HepG2 (cell line): ENCODE measurements around the gene TIA1. TPM values are rescaled to one million over a fixed set of nuclear protein-coding genes. Genes with fewer than 3 reads are reported as not detected.

Experiments used
- ATM ChIP-seq: fragments of 450-650 bp; IDR thresholded peaks from 2 replicates; pipeline ENCODE4 v1.7.1; 2017; ENCODE audit warnings: mild to moderate bottlenecking, borderline replicate concordance
- CC2D1A ChIP-seq: sonication (generic); formaldehyde crosslinking; IDR thresholded peaks from 2 replicates; pipeline ENCODE4 v1.8.1; 2023; ENCODE audit warnings: mild to moderate bottlenecking, missing genetic modification reagents
- HDAC2 ChIP-seq: sonication (generic); formaldehyde crosslinking; IDR thresholded peaks from 2 replicates; pipeline ENCODE4 v1.4.0; 2020; ENCODE audit warnings: missing genetic modification reagents
- HNF4G ChIP-seq, 2 experiments: sonication (generic) in 1 of 2; formaldehyde crosslinking in 1 of 2; IDR thresholded peaks; 2 replicates each; pipeline versions ENCODE4 v1.4.0 to v1.6.1; 2011 to 2020; ENCODE audit warnings: borderline replicate concordance in 2 of 2, low read depth in 2 of 2, mild to moderate bottlenecking in 2 of 2, low read length in 1 of 2, missing genetic modification reagents in 1 of 2, moderate library complexity in 1 of 2
- IRX3 ChIP-seq: sonication (generic); formaldehyde crosslinking; IDR thresholded peaks from 2 replicates; pipeline ENCODE4 v1.8.1; 2023; ENCODE audit warnings: mild to moderate bottlenecking, low read depth, missing genetic modification reagents, borderline replicate concordance
- NCOR1 ChIP-seq: fragments of 200-600 bp; sonication (generic); IDR thresholded peaks from 2 replicates; pipeline ENCODE4 v1.7.0; 2017; ENCODE audit warnings: antibody characterized with exemption, low read length, borderline replicate concordance
- SCMH1 ChIP-seq: sonication (generic); formaldehyde crosslinking; IDR thresholded peaks from 2 replicates; pipeline ENCODE4 v1.9.0; 2021; ENCODE audit warnings: missing genetic modification reagents, mild to moderate bottlenecking, borderline replicate concordance
- SNRNP70 ChIP-seq: fragments of 200-400 bp; formaldehyde crosslinking; IDR thresholded peaks from 2 replicates; pipeline ENCODE4 v1.6.1; 2017; ENCODE audit warnings: mild to moderate bottlenecking, low read depth, low read length, moderate library complexity
- SPEN ChIP-seq: sonication (generic); formaldehyde crosslinking; IDR thresholded peaks from 2 replicates; pipeline ENCODE4 v1.5.1; 2020; ENCODE audit warnings: low read depth, mild to moderate bottlenecking, missing genetic modification reagents
- SRF ChIP-seq: IDR thresholded peaks from 2 replicates; pipeline ENCODE4 v1.6.1; 2011; ENCODE audit warnings: mild to moderate bottlenecking, low read depth, low read length, moderate library complexity
- ZNF260 ChIP-seq: sonication (generic); formaldehyde crosslinking; IDR thresholded peaks from 2 replicates; pipeline ENCODE4 v1.4.0; 2020; ENCODE audit warnings: missing genetic modification reagents, low read depth, mild to moderate bottlenecking, borderline replicate concordance
- ZNF430 ChIP-seq: sonication (generic); formaldehyde crosslinking; IDR thresholded peaks from 2 replicates; pipeline ENCODE4 v1.9.0; 2021; ENCODE audit warnings: mild to moderate bottlenecking, missing genetic modification reagents
- polyA plus RNA-seq, 8 experiments: library from polyadenylated mRNA; depleted of rRNA in 3 of 8; stranded (reverse) in 7 of 8; unstranded in 1 of 8; fragments of >200 nt; fragmentation: Illumina TruSeq in 4 of 8; extraction: Trizol in 4 of 8; gene quantifications; 2 replicates each; pipeline versions ENCODE4 v1.2.1 to v1.2.3, GENCODE V29; 2011 to 2016; ENCODE audit warnings: low read depth in 4 of 8, missing spikeins in 1 of 8, mixed read lengths in 1 of 8; ENCODE audit not compliant: insufficient read depth in 1 of 8
- total RNA-seq, 5 experiments: library from RNA; depleted of rRNA; stranded (reverse); fragments of >200 nt; fragmentation: Illumina TruSeq; extraction: Trizol; gene quantifications; 2 replicates each; pipeline ENCODE4 v1.2.3, GENCODE V29; 2016; ENCODE audit warnings: low read depth in 1 of 5
- TF ChIP-seq, protein P1 (sequence below): sonication (generic); formaldehyde crosslinking; IDR thresholded peaks from 2 replicates; pipeline ENCODE4 v1.9.0; 2021; ENCODE audit warnings: missing genetic modification reagents, borderline replicate concordance
- TF ChIP-seq, protein P2 (sequence below): sonication (generic); formaldehyde crosslinking; IDR thresholded peaks from 2 replicates; pipeline ENCODE4 v1.5.0; 2020; ENCODE audit warnings: mild to moderate bottlenecking, missing genetic modification reagents, borderline replicate concordance
- TF ChIP-seq, protein P3 (sequence below): sonication (generic); formaldehyde crosslinking; IDR thresholded peaks from 2 replicates; pipeline ENCODE4 v1.4.0; 2020; ENCODE audit warnings: mild to moderate bottlenecking, missing genetic modification reagents, borderline replicate concordance

The TIA1 gene
- total and polyA plus RNA-seq, 2 of the 13 experiments (the other 11 are each of a cell fraction or from before 2014, with no cell fraction given), result 209 to 319 TPM

DNA sequence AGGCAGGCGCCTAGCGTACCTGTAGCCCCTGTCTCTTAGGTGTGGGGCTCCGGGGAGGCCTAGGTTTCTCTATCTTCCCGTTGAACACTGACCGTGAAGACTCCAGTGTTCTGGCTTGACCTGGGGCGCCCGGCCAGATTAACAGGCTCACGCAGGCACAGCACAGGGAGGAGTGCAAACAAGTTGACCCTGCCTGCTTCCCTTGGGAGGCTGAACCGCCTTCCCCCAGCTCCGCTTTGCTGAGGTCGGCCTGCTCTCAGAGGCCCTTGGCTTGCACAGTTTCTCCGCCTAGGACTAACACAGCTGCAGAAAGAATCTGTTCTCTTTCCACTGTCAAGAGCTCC is 10.1 kb upstream of the TIA1 start (continued):
- TF ChIP-seq, protein P1, sequence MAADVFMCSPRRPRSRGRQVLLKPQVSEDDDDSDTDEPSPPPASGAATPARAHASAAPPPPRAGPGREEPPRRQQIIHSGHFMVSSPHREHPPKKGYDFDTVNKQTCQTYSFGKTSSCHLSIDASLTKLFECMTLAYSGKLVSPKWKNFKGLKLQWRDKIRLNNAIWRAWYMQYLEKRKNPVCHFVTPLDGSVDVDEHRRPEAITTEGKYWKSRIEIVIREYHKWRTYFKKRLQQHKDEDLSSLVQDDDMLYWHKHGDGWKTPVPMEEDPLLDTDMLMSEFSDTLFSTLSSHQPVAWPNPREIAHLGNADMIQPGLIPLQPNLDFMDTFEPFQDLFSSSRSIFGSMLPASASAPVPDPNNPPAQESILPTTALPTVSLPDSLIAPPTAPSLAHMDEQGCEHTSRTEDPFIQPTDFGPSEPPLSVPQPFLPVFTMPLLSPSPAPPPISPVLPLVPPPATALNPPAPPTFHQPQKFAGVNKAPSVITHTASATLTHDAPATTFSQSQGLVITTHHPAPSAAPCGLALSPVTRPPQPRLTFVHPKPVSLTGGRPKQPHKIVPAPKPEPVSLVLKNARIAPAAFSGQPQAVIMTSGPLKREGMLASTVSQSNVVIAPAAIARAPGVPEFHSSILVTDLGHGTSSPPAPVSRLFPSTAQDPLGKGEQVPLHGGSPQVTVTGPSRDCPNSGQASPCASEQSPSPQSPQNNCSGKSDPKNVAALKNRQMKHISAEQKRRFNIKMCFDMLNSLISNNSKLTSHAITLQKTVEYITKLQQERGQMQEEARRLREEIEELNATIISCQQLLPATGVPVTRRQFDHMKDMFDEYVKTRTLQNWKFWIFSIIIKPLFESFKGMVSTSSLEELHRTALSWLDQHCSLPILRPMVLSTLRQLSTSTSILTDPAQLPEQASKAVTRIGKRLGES (CRISPR knock-in tag), result no peak
- TF ChIP-seq, protein P2, sequence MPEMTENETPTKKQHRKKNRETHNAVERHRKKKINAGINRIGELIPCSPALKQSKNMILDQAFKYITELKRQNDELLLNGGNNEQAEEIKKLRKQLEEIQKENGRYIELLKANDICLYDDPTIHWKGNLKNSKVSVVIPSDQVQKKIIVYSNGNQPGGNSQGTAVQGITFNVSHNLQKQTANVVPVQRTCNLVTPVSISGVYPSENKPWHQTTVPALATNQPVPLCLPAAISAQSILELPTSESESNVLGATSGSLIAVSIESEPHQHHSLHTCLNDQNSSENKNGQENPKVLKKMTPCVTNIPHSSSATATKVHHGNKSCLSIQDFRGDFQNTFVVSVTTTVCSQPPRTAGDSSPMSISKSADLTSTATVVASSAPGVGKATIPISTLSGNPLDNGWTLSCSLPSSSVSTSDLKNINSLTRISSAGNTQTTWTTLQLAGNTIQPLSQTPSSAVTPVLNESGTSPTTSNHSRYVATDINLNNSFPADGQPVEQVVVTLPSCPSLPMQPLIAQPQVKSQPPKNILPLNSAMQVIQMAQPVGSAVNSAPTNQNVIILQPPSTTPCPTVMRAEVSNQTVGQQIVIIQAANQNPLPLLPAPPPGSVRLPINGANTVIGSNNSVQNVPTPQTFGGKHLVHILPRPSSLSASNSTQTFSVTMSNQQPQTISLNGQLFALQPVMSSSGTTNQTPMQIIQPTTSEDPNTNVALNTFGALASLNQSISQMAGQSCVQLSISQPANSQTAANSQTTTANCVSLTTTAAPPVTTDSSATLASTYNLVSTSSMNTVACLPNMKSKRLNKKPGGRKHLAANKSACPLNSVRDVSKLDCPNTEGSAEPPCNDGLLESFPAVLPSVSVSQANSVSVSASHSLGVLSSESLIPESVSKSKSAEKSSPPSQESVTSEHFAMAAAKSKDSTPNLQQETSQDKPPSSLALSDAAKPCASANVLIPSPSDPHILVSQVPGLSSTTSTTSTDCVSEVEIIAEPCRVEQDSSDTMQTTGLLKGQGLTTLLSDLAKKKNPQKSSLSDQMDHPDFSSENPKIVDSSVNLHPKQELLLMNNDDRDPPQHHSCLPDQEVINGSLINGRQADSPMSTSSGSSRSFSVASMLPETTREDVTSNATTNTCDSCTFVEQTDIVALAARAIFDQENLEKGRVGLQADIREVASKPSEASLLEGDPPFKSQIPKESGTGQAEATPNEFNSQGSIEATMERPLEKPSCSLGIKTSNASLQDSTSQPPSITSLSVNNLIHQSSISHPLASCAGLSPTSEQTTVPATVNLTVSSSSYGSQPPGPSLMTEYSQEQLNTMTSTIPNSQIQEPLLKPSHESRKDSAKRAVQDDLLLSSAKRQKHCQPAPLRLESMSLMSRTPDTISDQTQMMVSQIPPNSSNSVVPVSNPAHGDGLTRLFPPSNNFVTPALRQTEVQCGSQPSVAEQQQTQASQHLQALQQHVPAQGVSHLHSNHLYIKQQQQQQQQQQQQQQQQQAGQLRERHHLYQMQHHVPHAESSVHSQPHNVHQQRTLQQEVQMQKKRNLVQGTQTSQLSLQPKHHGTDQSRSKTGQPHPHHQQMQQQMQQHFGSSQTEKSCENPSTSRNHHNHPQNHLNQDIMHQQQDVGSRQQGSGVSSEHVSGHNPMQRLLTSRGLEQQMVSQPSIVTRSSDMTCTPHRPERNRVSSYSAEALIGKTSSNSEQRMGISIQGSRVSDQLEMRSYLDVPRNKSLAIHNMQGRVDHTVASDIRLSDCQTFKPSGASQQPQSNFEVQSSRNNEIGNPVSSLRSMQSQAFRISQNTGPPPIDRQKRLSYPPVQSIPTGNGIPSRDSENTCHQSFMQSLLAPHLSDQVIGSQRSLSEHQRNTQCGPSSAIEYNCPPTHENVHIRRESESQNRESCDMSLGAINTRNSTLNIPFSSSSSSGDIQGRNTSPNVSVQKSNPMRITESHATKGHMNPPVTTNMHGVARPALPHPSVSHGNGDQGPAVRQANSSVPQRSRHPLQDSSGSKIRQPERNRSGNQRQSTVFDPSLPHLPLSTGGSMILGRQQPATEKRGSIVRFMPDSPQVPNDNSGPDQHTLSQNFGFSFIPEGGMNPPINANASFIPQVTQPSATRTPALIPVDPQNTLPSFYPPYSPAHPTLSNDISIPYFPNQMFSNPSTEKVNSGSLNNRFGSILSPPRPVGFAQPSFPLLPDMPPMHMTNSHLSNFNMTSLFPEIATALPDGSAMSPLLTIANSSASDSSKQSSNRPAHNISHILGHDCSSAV (CRISPR knock-in tag), result no peak
- no peak for TF ChIP-seq CC2D1A (CRISPR knock-in tag)
- TF ChIP-seq ZNF260 (CRISPR knock-in tag), result no peak
- no peak for TF ChIP-seq SCMH1 (CRISPR knock-in tag)
- no peak for TF ChIP-seq ATM
- TF ChIP-seq NCOR1, result no peak
- no peak for TF ChIP-seq HDAC2 (CRISPR knock-in tag)
- TF ChIP-seq HNF4G (IDR thresholded peaks at IDR 0.05; ENCODE audit: borderline replicate concordance, low read depth, low read length), result no peak
- no peak for TF ChIP-seq HNF4G (CRISPR knock-in tag; IDR thresholded peaks at IDR 0.05; ENCODE audit: borderline replicate concordance, low read depth)
- no peak; the same call in 1 of the 2 replicates for TF ChIP-seq IRX3
- TF ChIP-seq, protein P3, sequence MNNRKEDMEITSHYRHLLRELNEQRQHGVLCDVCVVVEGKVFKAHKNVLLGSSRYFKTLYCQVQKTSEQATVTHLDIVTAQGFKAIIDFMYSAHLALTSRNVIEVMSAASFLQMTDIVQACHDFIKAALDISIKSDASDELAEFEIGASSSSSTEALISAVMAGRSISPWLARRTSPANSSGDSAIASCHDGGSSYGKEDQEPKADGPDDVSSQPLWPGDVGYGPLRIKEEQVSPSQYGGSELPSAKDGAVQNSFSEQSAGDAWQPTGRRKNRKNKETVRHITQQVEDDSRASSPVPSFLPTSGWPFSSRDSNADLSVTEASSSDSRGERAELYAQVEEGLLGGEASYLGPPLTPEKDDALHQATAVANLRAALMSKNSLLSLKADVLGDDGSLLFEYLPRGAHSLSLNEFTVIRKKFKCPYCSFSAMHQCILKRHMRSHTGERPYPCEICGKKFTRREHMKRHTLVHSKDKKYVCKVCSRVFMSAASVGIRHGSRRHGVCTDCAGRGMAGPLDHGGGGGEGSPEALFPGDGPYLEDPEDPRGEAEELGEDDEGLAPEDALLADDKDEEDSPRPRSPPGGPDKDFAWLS (CRISPR knock-in tag), result no peak
- TF ChIP-seq SNRNP70, result no peak
- TF ChIP-seq ZNF430 (CRISPR knock-in tag), result no peak
- TF ChIP-seq SPEN (CRISPR knock-in tag), result no peak
- no peak for TF ChIP-seq SRF
